HUES48 (cell line): ENCODE data around the gene PXDN.

Experiments
- H3K27ac ChIP-seq: one replicate; pipeline ENCODE4 v1.7.0; 2013; ENCODE audit warnings: low read depth, low read length, inconsistent platforms
- H3K27me3 ChIP-seq: 2 replicates; pipeline ENCODE4 v1.6.1; 2013; ENCODE audit warnings: mild to moderate bottlenecking, low read length; ENCODE audit not compliant: control insufficient read depth, insufficient read depth
- H3K36me3 ChIP-seq: 2 replicates; pipeline ENCODE4 v1.6.1; 2013; ENCODE audit warnings: low read length; ENCODE audit not compliant: control insufficient read depth, insufficient read depth
- H3K4me1 ChIP-seq: 2 replicates; pipeline ENCODE4 v1.6.1; 2013; ENCODE audit warnings: mild to moderate bottlenecking, low read length; ENCODE audit not compliant: control insufficient read depth, insufficient read depth
- H3K4me3 ChIP-seq: 2 replicates; pipeline ENCODE4 v1.5.1; 2013; ENCODE audit warnings: mild to moderate bottlenecking, low read depth, low read length
- H3K9ac ChIP-seq: 2 replicates; pipeline ENCODE4 v1.6.1; 2013; ENCODE audit warnings: mild to moderate bottlenecking, low read depth, low read length, moderate library complexity
- H3K9me3 ChIP-seq: 2 replicates; pipeline ENCODE4 v1.6.1; 2013; ENCODE audit warnings: low read length; ENCODE audit not compliant: control insufficient read depth, insufficient read depth

The PXDN gene

DNA sequence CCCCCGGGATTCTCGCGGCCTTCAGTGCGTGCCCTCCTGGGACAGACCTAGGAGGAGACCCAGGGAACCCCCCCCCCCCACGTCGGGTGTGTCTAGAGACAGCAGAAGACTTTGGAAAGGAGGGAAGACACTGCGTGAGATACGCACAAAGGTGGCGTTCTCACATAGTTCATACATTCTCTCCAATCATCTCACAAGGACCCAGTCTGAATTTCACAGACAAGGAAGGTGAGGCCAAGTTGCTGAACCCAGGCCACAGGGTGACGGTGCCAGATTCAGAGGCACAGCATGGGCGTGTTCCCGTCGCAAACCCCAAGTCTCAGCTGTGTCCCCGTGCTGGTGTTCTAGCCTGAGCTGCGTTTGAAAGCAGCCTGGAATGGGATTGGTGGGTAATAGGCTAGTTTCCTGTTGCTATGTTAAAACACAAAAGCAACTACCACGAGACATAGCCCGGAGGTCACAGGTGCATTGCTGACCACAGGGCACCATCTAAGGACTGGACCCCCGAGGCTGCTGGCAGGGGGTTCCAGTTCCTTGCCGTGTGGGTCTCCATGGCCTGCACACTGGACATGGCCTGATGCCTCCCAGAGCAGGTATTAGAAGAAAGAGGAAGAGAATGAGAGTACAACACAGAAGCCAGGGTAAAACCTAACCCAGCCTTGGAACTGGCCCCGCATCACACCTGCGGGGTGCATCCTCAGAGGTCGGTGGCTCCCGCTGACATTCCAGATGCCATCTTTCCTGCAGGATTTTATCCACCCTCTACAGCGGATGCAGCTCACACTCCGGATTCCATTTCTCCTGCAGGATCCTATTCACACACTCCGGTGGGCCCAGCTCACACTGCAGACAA lies 1.1 kb upstream of the PXDN start:
- H3K4me3 ChIP-seq = peak overlapping the region; percentile 75; the same call in 1 of the 2 replicates
- peaks cover 21% of the 10 kb centered on the region for H3K4me1 ChIP-seq
- no peaks in the 10 kb centered on the region for H3K36me3 ChIP-seq
- H3K27me3 ChIP-seq = peaks cover 38% of the 10 kb centered on the region
- H3K9ac ChIP-seq = no peak overlapping the region
- no peak overlapping the region for H3K27ac ChIP-seq
- no peaks in the 10 kb centered on the region for H3K9me3 ChIP-seq

DNA sequence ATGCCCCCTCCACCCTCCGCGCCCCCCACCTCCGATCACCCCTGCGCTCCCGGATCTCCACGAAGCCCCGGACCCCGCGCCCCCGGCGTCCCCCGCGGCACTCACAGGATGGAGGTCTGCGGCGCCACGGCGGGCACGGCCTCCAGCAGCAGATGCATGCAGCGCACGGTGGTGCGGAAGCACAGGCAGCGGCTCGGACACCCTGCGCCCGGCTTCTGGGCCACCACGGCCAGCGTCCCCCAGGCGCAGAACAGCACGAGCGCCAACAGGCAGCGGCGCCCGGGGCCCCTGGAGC lies 217 bp downstream of the PXDN start:
- Histone ChIP-seq H3K36me3 (no peaks in the 10 kb centered on the region), H3K9ac (peak overlapping the region; percentile 63; the same call in 1 of the 2 replicates), H3K4me3 (peak overlapping the region; percentile 75), H3K4me1 (peaks cover 25% of the 10 kb centered on the region), H3K27me3 (peaks cover 38% of the 10 kb centered on the region), H3K9me3 (no peaks in the 10 kb centered on the region), H3K27ac (peak overlapping the region; percentile 68)

DNA sequence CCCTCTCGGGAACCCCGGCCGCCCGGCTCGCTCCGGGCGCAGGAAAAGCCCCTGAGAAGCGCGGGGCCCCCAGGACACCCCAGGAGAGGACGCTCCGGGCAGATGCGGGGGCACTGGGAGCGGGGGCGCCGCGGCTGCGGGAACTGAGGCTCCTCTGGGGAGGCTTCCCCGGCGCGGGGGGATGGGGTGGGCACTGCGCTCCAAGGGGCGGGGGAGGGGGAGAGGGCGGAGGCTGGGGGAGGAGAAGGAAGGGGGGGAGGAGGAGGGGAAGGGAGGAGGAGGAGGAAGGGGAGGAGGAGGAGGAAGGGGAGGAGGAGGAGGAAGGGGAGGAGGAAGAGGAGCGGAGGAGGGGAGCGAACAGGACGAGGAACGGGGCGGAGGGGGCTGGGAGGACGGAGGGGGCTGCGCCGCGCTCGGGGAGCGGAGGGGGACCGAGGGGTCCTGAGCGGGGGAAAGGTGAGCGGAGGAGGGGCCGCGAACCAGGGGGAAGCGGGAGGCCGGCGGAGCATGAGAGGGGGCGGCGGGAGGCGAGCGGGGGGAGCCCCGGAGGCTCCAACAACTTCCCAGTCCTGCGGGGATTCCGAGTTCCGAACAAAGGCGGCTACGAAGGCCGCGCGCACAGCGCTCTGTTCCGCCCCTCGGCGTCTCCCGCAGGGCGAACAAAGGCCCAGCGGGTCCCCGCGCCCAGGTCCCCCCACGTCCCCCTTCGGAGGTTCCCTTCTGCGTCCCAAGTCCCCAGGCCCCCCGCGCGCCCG lies 742 bp downstream of the PXDN start:
- peak overlapping the region; percentile 69; the same call in 1 of the 2 replicates for H3K9ac ChIP-seq
- H3K36me3 ChIP-seq = no peaks in the 10 kb centered on the region
- peaks cover 36% of the 10 kb centered on the region for H3K27me3 ChIP-seq
- H3K9me3 ChIP-seq = no peaks in the 10 kb centered on the region
- H3K4me3 ChIP-seq = peak overlapping the region; percentile 91
- peak overlapping the region; percentile 82 for H3K27ac ChIP-seq
- peaks cover 25% of the 10 kb centered on the region for H3K4me1 ChIP-seq

DNA sequence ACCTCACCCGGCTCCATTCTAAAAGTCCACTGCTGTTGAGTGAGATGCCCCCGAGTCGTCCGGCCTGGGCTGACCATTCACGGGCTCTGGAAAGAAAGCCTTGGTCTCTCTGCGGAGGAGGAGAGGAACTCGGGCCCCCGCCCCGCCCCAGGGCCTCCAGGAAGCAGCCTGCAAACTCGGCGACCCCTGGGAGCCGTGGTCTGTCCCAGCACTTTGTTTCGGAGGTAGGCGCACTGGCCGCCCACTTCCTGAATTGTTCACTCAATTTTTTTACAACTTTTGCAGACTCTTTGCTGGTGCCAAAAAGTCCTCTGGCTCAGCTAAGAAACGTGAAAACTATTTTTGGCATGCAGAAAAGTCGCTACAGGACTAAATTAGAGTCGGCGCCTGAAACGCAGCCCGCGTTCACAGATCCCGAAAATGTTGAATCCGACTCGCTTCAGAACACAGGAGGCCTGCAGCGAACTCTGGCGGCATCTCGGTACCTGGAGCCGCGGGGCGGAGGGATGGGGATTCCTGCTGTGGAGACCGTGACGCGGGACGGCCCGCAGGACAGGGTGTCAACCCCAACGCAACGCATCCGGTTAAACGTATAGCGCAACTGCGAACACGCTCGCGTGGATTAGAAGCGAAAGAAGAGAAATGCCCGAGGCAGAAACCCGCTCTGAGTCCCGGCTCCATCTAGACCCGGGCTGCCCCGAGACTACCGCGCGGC lies 1.5 kb downstream of the PXDN start:
- Histone ChIP-seq H3K36me3 (no peaks in the 10 kb centered on the region), H3K9me3 (no peaks in the 10 kb centered on the region), H3K27me3 (peaks cover 29% of the 10 kb centered on the region), H3K4me3 (peak overlapping the region; percentile 91), H3K4me1 (peaks cover 25% of the 10 kb centered on the region), H3K27ac (peak overlapping the region; percentile 82), H3K9ac (peak overlapping the region; percentile 69)

DNA sequence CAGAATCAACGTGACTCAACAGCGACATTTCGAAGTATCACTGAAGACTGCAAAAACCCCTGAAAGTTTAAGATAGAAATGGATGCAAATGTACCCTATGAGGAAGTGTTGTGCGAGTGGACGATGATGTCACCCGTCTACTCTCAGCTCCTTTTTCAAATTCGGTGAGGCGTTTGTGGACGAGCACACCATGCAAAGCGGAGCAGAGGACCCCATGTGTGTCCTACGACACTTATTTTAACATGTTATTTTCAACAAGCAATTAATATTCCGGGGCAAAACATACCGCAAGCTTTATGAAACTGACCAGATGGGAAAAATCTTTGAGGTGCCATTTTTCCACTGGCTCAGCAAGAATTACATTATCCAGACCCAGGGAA lies 2.0 kb downstream of the PXDN start:
- no peaks in the 10 kb centered on the region for H3K36me3 ChIP-seq
- H3K4me1 ChIP-seq = peaks cover 25% of the 10 kb centered on the region
- peak overlapping the region; percentile 91 for H3K4me3 ChIP-seq
- H3K9ac ChIP-seq = peak overlapping the region; percentile 69; the same call in 1 of the 2 replicates
- H3K27ac ChIP-seq = peak overlapping the region; percentile 82
- H3K9me3 ChIP-seq = no peaks in the 10 kb centered on the region
- H3K27me3 ChIP-seq = peaks cover 23% of the 10 kb centered on the region

DNA sequence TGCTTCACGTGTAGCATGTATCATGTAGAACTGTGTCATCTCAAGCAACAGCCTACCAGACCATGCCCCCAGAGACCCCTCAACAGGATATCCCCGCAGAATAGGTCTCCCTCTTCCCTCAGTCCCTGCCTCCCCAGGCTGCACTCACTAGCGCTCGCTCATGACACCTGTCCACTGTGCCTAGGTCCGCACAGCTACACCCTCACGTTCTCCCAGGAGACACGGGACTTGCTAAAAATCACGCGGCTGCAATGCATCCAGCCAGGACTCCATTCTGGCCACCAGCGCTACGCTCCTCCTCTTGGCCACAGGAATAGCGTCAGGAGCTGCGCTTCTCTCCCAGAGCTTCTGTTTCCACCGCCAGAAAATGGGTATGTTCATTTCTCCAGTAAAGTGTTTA lies 2.5 kb downstream of the PXDN start:
- Histone ChIP-seq H3K4me3 (peak overlapping the region; percentile 91; the same call in 1 of the 2 replicates), H3K27me3 (peaks cover 19% of the 10 kb centered on the region), H3K36me3 (no peaks in the 10 kb centered on the region), H3K9me3 (no peaks in the 10 kb centered on the region), H3K4me1 (peaks cover 25% of the 10 kb centered on the region), H3K27ac (no peak overlapping the region), H3K9ac (no peak overlapping the region)

DNA sequence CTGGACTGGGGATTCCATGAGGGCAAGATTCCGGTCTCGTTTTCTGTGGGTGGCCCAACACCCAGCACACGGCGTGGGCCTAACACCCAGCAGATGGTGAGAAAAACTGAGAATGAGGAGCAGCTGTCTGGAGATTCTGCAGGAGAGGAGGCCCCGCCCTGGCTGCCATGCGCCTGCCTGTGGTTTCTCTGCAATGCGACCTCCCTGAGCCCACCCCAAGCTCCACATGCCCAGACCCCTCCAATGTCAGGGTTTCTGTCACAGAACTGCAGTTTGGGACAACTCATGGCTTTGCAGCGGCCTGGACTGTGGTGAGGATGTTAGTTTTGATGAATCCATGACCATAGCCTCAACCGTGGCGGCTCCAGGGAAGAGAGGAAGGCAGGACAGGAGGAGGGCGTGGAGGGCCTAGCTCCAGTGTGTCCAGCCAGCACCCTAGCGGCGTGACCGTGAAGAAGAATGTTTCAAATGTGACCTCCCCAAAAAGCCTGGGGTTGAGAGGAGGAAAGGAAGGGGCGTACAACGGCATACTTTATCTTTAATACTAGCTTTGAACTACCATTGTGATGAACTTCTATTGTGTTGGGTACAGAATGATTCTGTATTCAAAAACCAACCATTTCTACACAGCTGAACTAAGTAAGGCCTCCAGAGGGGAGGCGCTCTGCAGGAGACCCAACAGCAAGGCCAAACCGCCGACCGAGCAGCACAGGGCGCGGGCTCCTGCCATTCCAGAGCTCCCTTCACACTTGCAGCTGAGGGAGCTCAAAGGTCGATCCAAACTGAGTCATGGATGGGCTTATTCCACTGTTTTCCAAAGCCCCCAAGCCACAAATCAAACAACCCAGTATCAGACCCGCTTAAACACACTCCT lies 3.4 kb downstream of the PXDN start:
- no peak overlapping the region for H3K9ac ChIP-seq
- no peak overlapping the region for H3K27ac ChIP-seq
- H3K36me3 ChIP-seq = no peaks in the 10 kb centered on the region
- H3K4me1 ChIP-seq = peaks cover 25% of the 10 kb centered on the region
- H3K4me3 ChIP-seq = no peak overlapping the region
- H3K27me3 ChIP-seq = peaks cover 10% of the 10 kb centered on the region
- H3K9me3 ChIP-seq = no peaks in the 10 kb centered on the region

DNA sequence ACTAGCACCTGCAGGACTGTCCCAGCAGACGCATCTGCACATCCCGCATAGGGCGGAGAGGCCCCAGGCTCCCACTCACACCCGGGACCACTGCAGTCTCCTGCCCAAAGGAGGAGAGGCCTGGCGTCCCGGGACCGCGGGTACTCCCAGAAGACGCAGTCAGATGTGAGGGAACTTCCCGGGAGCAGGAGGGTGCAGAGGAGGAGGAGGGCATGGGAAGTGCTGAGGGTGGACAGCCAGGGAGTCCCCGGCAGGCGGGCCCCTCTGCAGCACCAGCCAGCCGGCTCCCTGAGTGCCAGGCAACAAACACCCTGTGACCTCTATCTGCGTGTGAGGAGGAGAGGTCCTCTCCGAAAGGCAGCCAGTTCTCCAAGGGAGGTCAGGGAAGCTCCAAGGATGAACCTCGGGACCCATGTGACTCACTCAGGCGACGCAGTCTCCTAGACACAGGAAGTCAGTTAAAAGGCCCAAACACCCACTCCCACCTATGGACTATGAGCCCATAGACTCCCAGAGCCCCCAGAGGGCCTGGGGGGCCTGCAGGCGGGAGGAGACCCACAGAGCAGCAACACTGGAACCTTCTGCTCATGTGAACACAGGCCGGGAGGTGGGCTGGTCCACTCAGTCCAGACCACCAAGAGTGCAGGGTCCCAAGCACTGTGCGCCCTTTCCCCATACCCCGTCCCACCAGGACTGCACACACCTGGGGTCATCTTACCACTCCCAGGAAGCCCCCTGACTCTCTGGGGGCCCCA lies 4.2 kb downstream of the PXDN start:
- Histone ChIP-seq H3K9ac (no peak overlapping the region), H3K4me1 (peaks cover 25% of the 10 kb centered on the region)

DNA sequence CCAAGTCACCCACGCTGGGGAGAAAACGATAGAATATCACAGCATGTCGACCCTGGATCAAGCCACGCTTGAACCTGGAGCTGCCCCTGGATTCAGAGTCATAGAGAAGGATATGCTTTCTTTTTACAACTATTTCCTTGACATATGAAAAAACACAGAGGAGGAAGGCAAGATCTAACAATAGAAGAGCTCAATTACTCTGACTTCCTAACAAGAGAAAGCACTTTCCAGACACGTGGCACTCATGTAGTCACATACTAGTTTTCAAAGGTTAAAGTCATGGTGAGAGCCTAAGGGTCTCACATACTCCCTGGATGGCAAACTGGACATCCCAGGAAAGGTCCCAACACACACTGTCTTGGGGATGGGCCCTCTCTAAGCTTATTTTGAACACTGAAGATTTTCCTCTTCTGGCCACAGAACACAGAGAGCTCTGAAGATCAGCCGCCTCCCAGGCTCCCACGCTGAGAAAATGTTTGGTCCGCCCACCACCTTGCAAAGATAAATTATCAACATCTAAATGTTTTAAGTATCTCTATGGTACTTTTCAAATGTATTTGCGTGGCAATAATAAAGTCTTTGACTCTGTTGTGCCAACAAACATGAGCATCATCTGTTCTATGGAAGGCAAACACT lies 4.9 kb downstream of the PXDN start:
- H3K27ac ChIP-seq = no peak overlapping the region
- H3K36me3 ChIP-seq = no peaks in the 10 kb centered on the region
- no peak overlapping the region for H3K9ac ChIP-seq
- peaks cover 7% of the 10 kb centered on the region; the same call in 1 of the 2 replicates for H3K9me3 ChIP-seq
- peaks cover 25% of the 10 kb centered on the region for H3K4me1 ChIP-seq
- no peaks in the 10 kb centered on the region for H3K27me3 ChIP-seq
- H3K4me3 ChIP-seq = no peak overlapping the region

More for the DNA sequence above, 4.2 kb downstream of the PXDN start:
- Histone ChIP-seq H3K36me3 (no peaks in the 10 kb centered on the region), H3K27ac (no peak overlapping the region), H3K27me3 (peaks cover 2% of the 10 kb centered on the region), H3K4me3 (no peak overlapping the region), H3K9me3 (peaks cover 7% of the 10 kb centered on the region; the same call in 1 of the 2 replicates)
